DOHH2 (cell line): ENCODE measurements around the gene SLC16A3.
A peak's percentile ranks its signal among the peaks of the same experiment; 100 is the strongest.

ENCODE experiments used
- H3F3A ChIP-seq: fragments of 200-600 bp; sonication (generic), shearing (Covaris generic); 2 replicates; pipeline ENCODE4 v1.6.0; 2016; ENCODE audit warnings: antibody characterized with exemption, mild to moderate bottlenecking; ENCODE audit not compliant: control insufficient read depth, insufficient read depth
- H3K27ac ChIP-seq: fragments of 200-600 bp; sonication (generic); 2 replicates; pipeline ENCODE4 v1.5.1; 2014; ENCODE audit warnings: low read depth, mild to moderate bottlenecking, low read length, moderate library complexity
- H3K27me3 ChIP-seq: fragments of 200-600 bp; sonication (generic); 2 replicates; pipeline ENCODE4 v1.6.1; 2014; ENCODE audit warnings: mild to moderate bottlenecking, low read length, mixed read lengths; ENCODE audit not compliant: control insufficient read depth
- H3K36me3 ChIP-seq: fragments of 200-600 bp; sonication (generic); 2 replicates; pipeline ENCODE4 v1.6.1; 2014; ENCODE audit warnings: mild to moderate bottlenecking, low read length, moderate library complexity, mixed read lengths; ENCODE audit not compliant: control insufficient read depth
- H3K4me1 ChIP-seq: fragments of 200-600 bp; sonication (generic); 2 replicates; pipeline ENCODE4 v1.6.1; 2014; ENCODE audit warnings: mild to moderate bottlenecking, low read length, mixed read lengths; ENCODE audit not compliant: control insufficient read depth
- H3K4me2 ChIP-seq: fragments of 200-600 bp; sonication (generic); 2 replicates; pipeline ENCODE4 v1.6.0; 2014; ENCODE audit warnings: mild to moderate bottlenecking, low read length, moderate library complexity
- H3K4me3 ChIP-seq: fragments of 200-600 bp; sonication (generic); 2 replicates; pipeline ENCODE4 v1.5.1; 2014; ENCODE audit warnings: mild to moderate bottlenecking, low read length, mixed read lengths
- H3K79me2 ChIP-seq: fragments of 200-600 bp; sonication (generic); 2 replicates; pipeline ENCODE4 v1.6.1; 2014; ENCODE audit warnings: mild to moderate bottlenecking, low read length, mixed read lengths; ENCODE audit not compliant: control insufficient read depth
- H3K9me2 ChIP-seq: fragments of 200-600 bp; sonication (generic); replicated peaks from 2 replicates; pipeline ENCODE4 v1.6.1; 2014; ENCODE audit warnings: mild to moderate bottlenecking, low read length, mixed read lengths; ENCODE audit not compliant: control insufficient read depth
- H3K9me3 ChIP-seq: fragments of 200-600 bp; sonication (generic); 2 replicates; pipeline ENCODE4 v1.6.1; 2014; ENCODE audit warnings: antibody characterized with exemption, low read length, mixed read lengths; ENCODE audit not compliant: control insufficient read depth, insufficient read depth
- H4K20me1 ChIP-seq: fragments of 200-600 bp; sonication (generic); 2 replicates; pipeline ENCODE4 v1.6.0; 2014; ENCODE audit warnings: low read depth, mild to moderate bottlenecking, antibody characterized with exemption, low read length, moderate library complexity; ENCODE audit not compliant: control insufficient read depth, insufficient read depth
- CTCF ChIP-seq: fragments of 200-600 bp; sonication (generic); IDR thresholded peaks from one replicate; pipeline ENCODE4 v1.5.1; 2014; ENCODE audit warnings: antibody characterized with exemption, mild to moderate bottlenecking, low read depth, low read length; ENCODE audit not compliant: poor library complexity, severe bottlenecking
- EZH2phosphoT487 ChIP-seq: fragments of 200-600 bp; sonication (generic); IDR thresholded peaks from 2 replicates; pipeline ENCODE4 v1.6.1; 2017; ENCODE audit warnings: borderline replicate concordance, mild to moderate bottlenecking, antibody characterized with exemption, low read length, moderate library complexity, mixed read lengths

SLC16A3 gene

GRCh38 chr17:82232876-82233785, 4.3 kb downstream of the SLC16A3 start:
- H3K27ac ChIP-seq = no peak overlapping the region
- peaks cover 4% of the 10 kb centered on the region; the same call in 1 of the 2 replicates for H3K79me2 ChIP-seq
- H3K4me1 ChIP-seq = peaks cover 66% of the 10 kb centered on the region
- peaks cover 14% of the 10 kb centered on the region for H4K20me1 ChIP-seq
- peaks cover 6% of the 10 kb centered on the region for H3F3A ChIP-seq
- peak overlapping the region; percentile 58 for H3K4me2 ChIP-seq
- H3K9me2 ChIP-seq = no peaks in the 10 kb centered on the region
- H3K4me3 ChIP-seq = peak overlapping the region; percentile 17; the same call in 1 of the 2 replicates
- TF ChIP-seq CTCF = no peak
- TF ChIP-seq EZH2phosphoT487 = no peak
- peaks cover 7% of the 10 kb centered on the region for H3K36me3 ChIP-seq
- no peaks in the 10 kb centered on the region for H3K9me3 ChIP-seq
- H3K27me3 ChIP-seq = peaks cover 65% of the 10 kb centered on the region

DNA sequence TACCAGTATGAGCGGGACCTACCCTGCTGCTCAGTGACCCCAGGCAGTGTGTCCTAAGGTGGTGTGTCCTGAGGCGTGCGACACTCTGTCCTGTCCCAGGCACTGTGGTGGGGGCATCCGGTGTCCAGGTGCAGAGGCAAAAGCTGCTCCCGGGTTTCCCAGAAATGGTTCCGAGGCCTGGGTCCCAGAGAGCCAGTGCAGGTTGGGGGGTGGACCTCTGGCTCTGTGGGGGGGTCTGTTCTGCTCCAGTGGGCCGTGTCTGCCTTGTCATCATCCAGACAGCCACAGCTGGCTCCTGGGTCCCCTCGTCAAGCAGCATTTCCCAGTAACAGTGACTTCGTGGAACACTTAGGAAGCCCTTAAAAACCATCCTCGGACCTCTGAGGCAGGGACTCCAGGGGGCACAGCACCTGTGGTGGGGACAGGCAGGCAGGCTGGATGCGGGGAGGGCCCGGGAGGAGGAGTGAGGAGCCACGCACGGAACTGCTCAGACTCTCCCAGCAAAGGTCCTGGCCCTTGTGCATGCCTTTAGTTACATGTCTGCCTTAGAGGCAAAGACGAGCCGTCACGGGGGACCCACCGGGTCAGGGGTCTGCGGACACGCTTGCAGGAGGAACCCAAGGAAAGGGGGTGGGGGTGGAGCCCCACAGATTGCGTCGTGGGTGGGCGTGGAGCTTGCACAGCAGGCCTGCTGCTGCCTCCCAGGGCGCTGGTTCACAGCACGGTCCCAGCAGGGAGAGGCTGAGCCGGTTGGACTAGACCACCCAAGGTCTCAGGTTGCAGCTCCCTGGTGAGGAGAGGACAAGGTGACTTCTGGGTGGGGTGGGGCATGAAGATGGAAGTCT, 5.6 kb downstream of the SLC16A3 start:
- Histone ChIP-seq H3K9me2 (no peaks in the 10 kb centered on the region), H3K79me2 (peaks cover 4% of the 10 kb centered on the region; the same call in 1 of the 2 replicates), H3K27me3 (peaks cover 56% of the 10 kb centered on the region), H3K4me3 (no peak overlapping the region), H4K20me1 (peaks cover 14% of the 10 kb centered on the region), H3K27ac (no peak overlapping the region), H3F3A (peaks cover 6% of the 10 kb centered on the region), H3K4me1 (peaks cover 66% of the 10 kb centered on the region), H3K36me3 (peaks cover 12% of the 10 kb centered on the region), H3K4me2 (peak overlapping the region; percentile 47), H3K9me3 (no peaks in the 10 kb centered on the region)
- TF ChIP-seq CTCF = no peak
- no peak for TF ChIP-seq EZH2phosphoT487

GRCh38 chr17:82235056-82235774, 6.4 kb downstream of the SLC16A3 start:
- Histone ChIP-seq H3K27me3 (peaks cover 48% of the 10 kb centered on the region), H3K36me3 (peaks cover 17% of the 10 kb centered on the region), H4K20me1 (peaks cover 14% of the 10 kb centered on the region), H3K4me1 (peaks cover 59% of the 10 kb centered on the region), H3K27ac (no peak overlapping the region), H3K4me2 (no peak overlapping the region), H3K4me3 (no peak overlapping the region), H3K9me2 (no peaks in the 10 kb centered on the region), H3K9me3 (no peaks in the 10 kb centered on the region), H3K79me2 (no peaks in the 10 kb centered on the region; the same call in 1 of the 2 replicates), H3F3A (peaks cover 6% of the 10 kb centered on the region)
- TF ChIP-seq EZH2phosphoT487 (no peak), CTCF (no peak)
